Mammary epithelial cell (primary cell): ENCODE measurements around the gene TBC1D22A.

ENCODE experiments used
- CTCF ChIP-seq, 2 donors: IDR thresholded peaks in 1 of 2; conservative IDR thresholded peaks in 1 of 2; 2 replicates each; pipeline ENCODE4 v1.5.1; 2011 to 2012; ENCODE audit warnings: inconsistent platforms in 2 of 2, low read length in 2 of 2, mild to moderate bottlenecking in 2 of 2, control low read depth in 1 of 2, low read depth in 1 of 2; ENCODE audit not compliant: insufficient read depth in 1 of 2; ENCODE audit errors: extremely low read depth in 1 of 2
- EZH2 ChIP-seq: IDR thresholded peaks from 2 replicates; pipeline ENCODE4 v1.6.1; 2012; ENCODE audit warnings: low read length, inconsistent platforms, borderline replicate concordance

- TF ChIP-seq CTCF (conservative IDR thresholded peaks at IDR 0.05 in 1 of 2, IDR thresholded peaks at IDR 0.05 in 1 of 2; ENCODE audit: extremely low read depth in 1 of 2, insufficient read depth in 1 of 2, low read depth in 1 of 2, low read length in 2 of 2) (no peak), EZH2 (no peak)
Observed at GRCh38 chr22:47064016-47064415, 301.6 kb downstream of the TBC1D22A start.
